ENCODE data around the gene CLEC4M. TPM values are rescaled to one million over a fixed set of nuclear protein-coding genes. Genes with fewer than 3 reads are reported as not detected.

CLEC4M gene
- total RNA-seq, 4 donors from 2014 or later, result not detected

DNA sequence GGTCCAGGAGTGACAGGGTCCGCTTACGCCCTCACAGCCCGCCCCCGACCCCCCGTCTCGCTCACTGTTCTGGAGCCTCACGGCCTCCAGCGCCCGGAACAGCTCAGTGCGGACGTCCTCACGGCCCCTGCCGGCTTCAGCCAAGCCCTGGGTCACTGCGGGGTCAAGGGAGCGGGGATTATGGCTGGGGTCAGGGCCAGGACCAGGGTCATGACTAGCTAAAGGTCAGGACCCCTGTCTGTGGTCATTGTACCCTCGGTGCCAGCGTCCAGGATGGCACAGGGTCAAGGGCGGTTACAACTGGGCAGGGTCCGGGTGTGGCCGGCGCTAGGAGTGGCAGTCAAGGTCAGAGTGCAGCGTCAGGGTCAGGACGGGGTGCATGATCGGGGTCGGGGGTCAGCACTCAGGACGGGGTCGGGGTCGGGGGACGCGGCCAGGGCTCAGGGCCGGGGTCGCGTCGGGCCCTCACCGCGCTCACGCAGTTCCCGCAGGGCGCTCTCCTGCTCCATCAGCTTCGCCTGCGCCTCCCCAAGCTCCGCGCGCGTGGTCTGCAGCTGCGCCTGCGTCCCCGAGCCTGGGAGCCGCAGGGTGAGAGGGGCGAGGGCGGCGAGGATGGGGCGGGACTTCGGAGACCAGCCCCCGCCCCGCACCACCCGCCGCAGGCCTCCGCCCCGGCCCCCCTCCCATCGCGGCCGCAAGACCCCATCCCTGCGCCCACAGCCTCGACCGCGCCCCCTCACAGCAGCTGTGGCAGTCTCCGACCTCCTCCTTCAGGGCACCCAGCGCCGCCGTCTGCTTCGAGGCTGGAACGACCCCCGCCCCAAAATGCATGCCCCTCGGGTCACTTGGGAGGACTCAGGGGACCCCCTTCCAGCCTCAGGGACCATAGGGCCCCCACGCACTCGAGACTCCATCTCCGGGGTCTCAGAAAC, 32.5 kb upstream of the CLEC4M start:
- in situ Hi-C loops (cut with MboI; ENCODE audit: low sequenced_read_pairs in 4 of 4), result no loop called here
- H3K4me1 ChIP-seq, result no peaks in the 10 kb centered on the region

GRCh38 chr19:7731218-7731595, 31.8 kb upstream of the CLEC4M start:
- Histone ChIP-seq H3K9me3 (no peaks in the 10 kb centered on the region), H3K27me3 (peaks cover 23 to 34% (median 32%) of the 10 kb centered on the region in 3 donors), H3K27ac (no peak overlapping the region), H3K4me1 (no peaks in the 10 kb centered on the region), H3K36me3 (no peaks in the 10 kb centered on the region), H3K4me3 (no peak overlapping the region)
- ATAC-seq (no peak), DNase-seq (no peak)
- TF ChIP-seq, protein P1, sequence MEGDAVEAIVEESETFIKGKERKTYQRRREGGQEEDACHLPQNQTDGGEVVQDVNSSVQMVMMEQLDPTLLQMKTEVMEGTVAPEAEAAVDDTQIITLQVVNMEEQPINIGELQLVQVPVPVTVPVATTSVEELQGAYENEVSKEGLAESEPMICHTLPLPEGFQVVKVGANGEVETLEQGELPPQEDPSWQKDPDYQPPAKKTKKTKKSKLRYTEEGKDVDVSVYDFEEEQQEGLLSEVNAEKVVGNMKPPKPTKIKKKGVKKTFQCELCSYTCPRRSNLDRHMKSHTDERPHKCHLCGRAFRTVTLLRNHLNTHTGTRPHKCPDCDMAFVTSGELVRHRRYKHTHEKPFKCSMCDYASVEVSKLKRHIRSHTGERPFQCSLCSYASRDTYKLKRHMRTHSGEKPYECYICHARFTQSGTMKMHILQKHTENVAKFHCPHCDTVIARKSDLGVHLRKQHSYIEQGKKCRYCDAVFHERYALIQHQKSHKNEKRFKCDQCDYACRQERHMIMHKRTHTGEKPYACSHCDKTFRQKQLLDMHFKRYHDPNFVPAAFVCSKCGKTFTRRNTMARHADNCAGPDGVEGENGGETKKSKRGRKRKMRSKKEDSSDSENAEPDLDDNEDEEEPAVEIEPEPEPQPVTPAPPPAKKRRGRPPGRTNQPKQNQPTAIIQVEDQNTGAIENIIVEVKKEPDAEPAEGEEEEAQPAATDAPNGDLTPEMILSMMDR (IDR thresholded peaks at IDR 0.05 in 4 of 5, conservative IDR thresholded peaks at IDR 0.05 in 1 of 5), result no peak
- no peak for TF ChIP-seq POLR2A (IDR thresholded peaks at IDR 0.05)
- in situ Hi-C loops (cut with MboI; ENCODE audit: low sequenced_read_pairs in 4 of 4), result no loop called here
- intact Hi-C loops (cut with DNase I; ENCODE audit: low total_unique reads), result no loop called here

More for the DNA sequence above, 32.5 kb upstream of the CLEC4M start:
- no peak overlapping the region for H3K4me3 ChIP-seq
- DNase-seq (no peak), ATAC-seq (no peak)
- intact Hi-C loops (cut with DNase I; ENCODE audit: low total_unique reads), result no loop called here
- no peaks in the 10 kb centered on the region for H3K36me3 ChIP-seq
- H3K27ac ChIP-seq, result no peak overlapping the region
- peaks cover 23 to 34% (median 32%) of the 10 kb centered on the region in 3 donors for H3K27me3 ChIP-seq
- TF ChIP-seq POLR2A (IDR thresholded peaks at IDR 0.05), result no peak
- TF ChIP-seq, protein P1 (IDR thresholded peaks at IDR 0.05 in 4 of 5, conservative IDR thresholded peaks at IDR 0.05 in 1 of 5), result no peak
- H3K9me3 ChIP-seq, result no peaks in the 10 kb centered on the region

- Histone ChIP-seq H3K9me3 (no peaks in the 10 kb centered on the region), H3K4me1 (no peaks in the 10 kb centered on the region), H3K27ac (no peak overlapping the region), H3K36me3 (no peaks in the 10 kb centered on the region), H3K4me3 (no peak overlapping the region), H3K27me3 (peaks cover 23 to 34% (median 32%) of the 10 kb centered on the region in 3 donors)
- intact Hi-C loops (cut with DNase I; ENCODE audit: low total_unique reads), result no loop called here
- DNase-seq, result no peak
- ATAC-seq, result no peak
- in situ Hi-C loops (cut with MboI; ENCODE audit: low sequenced_read_pairs in 4 of 4), result no loop called here
- TF ChIP-seq, protein P1 (IDR thresholded peaks at IDR 0.05 in 4 of 5, conservative IDR thresholded peaks at IDR 0.05 in 1 of 5), result no peak
- TF ChIP-seq POLR2A (IDR thresholded peaks at IDR 0.05), result no peak
Observed at GRCh38 chr19:7731615-7732014, 31.4 kb upstream of the CLEC4M start.

- no peaks in the 10 kb centered on the region for H3K9me3 ChIP-seq
- no peak within 1 kb of the TSS for H3K4me3 ChIP-seq
- DNase-seq (no peak), ATAC-seq (no peak)
- TF ChIP-seq, protein P1 (IDR thresholded peaks at IDR 0.05 in 4 of 5, conservative IDR thresholded peaks at IDR 0.05 in 1 of 5), result no peak
- TF ChIP-seq POLR2A (IDR thresholded peaks at IDR 0.05), result no peak
- intact Hi-C loops (cut with DNase I; ENCODE audit: low total_unique reads) (no loop called here), in situ Hi-C loops (cut with MboI; ENCODE audit: low sequenced_read_pairs in 4 of 4) (no loop called here)
- no peaks in the 10 kb centered on the region for H3K4me1 ChIP-seq
- H3K36me3 ChIP-seq, result no peaks in the 10 kb centered on the region
- H3K27ac ChIP-seq, result no peak within 1 kb of the TSS
- H3K27me3 ChIP-seq, result peaks cover 23 to 34% (median 32%) of the 10 kb centered on the region in 3 donors
Observed at GRCh38 chr19:7732045-7732444, 31.0 kb upstream of the CLEC4M start, which contains the start of gene CLEC4G. Gene CLEC4G (minus strand): TSS chr19:7732110. CDS start chr19:7732102, 8 bp downstream.

Measured in gastrocnemius medialis (tissue), 4 donors.